Suprapubic skin (tissue), 4 donors: ENCODE results near the gene MBOAT7.

Source experiments
- EP300 ChIP-seq: sonication (generic); formaldehyde crosslinking; IDR thresholded peaks from one replicate; pipeline ENCODE4 v1.6.1; 2017; ENCODE audit warnings: antibody characterized with exemption
- POLR2A ChIP-seq, 2 donors: fragments of 450-650 bp; IDR thresholded peaks; one replicate each; pipeline ENCODE4 v1.6.1; 2017; ENCODE audit warnings: antibody characterized with exemption in 2 of 2, mild to moderate bottlenecking in 2 of 2, moderate library complexity in 2 of 2
- POLR2AphosphoS5 ChIP-seq, 3 donors: sonication (generic); formaldehyde crosslinking; IDR thresholded peaks; one replicate each; pipeline ENCODE4 v1.6.1; 2017; ENCODE audit warnings: antibody characterized with exemption in 3 of 3
- TF ChIP-seq, protein P1 (sequence below), 2 donors: fragments of 200-600 bp in 1 of 2; fragments of 450-650 bp in 1 of 2; sonication (generic) in 1 of 2; IDR thresholded peaks; one replicate each; pipeline ENCODE4 v1.5.1; 2016 to 2019; ENCODE audit warnings: antibody characterized with exemption in 2 of 2, mild to moderate bottlenecking in 1 of 2, moderate library complexity in 1 of 2

DNA sequence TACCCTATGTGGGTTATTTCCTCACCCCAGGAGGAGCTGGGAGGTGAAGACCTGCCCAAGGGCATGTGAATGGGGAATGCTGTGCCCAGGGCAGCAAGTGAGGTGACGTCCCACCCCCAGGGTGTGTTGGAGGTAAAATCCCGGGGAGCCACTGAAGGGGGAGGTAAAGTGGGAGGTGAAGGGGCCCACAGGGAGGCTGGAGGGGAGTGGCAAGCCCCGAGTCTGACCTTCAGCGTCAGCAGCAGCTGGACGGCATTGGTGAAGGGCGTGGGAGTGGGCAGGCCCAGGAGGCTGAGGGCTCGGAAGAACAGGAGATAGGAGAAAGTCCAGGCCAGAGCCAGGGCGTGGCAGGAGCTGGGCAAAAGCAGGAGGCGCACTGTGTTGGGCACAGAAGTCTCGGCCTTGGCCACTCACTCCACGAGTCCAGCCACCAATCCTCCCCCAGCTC is 2.4 kb downstream of the MBOAT7 start:
- TF ChIP-seq EP300 (no peak), POLR2A (IDR thresholded peaks at IDR 0.05) (no peak), POLR2AphosphoS5 (IDR thresholded peaks at IDR 0.05) (no peak)
- TF ChIP-seq, protein P1, sequence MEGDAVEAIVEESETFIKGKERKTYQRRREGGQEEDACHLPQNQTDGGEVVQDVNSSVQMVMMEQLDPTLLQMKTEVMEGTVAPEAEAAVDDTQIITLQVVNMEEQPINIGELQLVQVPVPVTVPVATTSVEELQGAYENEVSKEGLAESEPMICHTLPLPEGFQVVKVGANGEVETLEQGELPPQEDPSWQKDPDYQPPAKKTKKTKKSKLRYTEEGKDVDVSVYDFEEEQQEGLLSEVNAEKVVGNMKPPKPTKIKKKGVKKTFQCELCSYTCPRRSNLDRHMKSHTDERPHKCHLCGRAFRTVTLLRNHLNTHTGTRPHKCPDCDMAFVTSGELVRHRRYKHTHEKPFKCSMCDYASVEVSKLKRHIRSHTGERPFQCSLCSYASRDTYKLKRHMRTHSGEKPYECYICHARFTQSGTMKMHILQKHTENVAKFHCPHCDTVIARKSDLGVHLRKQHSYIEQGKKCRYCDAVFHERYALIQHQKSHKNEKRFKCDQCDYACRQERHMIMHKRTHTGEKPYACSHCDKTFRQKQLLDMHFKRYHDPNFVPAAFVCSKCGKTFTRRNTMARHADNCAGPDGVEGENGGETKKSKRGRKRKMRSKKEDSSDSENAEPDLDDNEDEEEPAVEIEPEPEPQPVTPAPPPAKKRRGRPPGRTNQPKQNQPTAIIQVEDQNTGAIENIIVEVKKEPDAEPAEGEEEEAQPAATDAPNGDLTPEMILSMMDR (IDR thresholded peaks at IDR 0.05) = no peak
